Calu3 (cell line): ENCODE data around the gene FIG4. TPM values are rescaled to one million over a fixed set of nuclear protein-coding genes. Genes with fewer than 3 reads are reported as not detected.

Experiments
- BruUV-seq: library from RNA; stranded (reverse); fragments of 400-500 nt; replicated peaks from 2 replicates; lab custom pipeline; 2021; lab: Mats Ljungman, UMichigan
- CTCF ChIA-PET: fragments of 300-600 bp; sonication (Branson Sonifier 250); formaldehyde crosslinking; loops from one replicate; lab custom pipeline; 2022; ENCODE audit warnings: antibody characterized with exemption; lab: Charles Lee
- DNase-seq: peaks from one replicate; pipeline ENCODE4 v3.0.0; 2022
- H3K27ac Mint-ChIP-seq: one replicate; pipeline ENCODE4 v1.8.0; 2022; ENCODE audit warnings: mixed read lengths; ENCODE audit not compliant: unreplicated experiment
- H3K27me3 Mint-ChIP-seq: one replicate; pipeline ENCODE4 v1.8.0; 2022; ENCODE audit warnings: mixed read lengths; ENCODE audit not compliant: unreplicated experiment
- H3K36me3 Mint-ChIP-seq: one replicate; pipeline ENCODE4 v1.8.0; 2022; ENCODE audit warnings: mild to moderate bottlenecking, moderate library complexity, mixed read lengths; ENCODE audit not compliant: insufficient read depth, unreplicated experiment
- H3K4me1 Mint-ChIP-seq: one replicate; pipeline ENCODE4 v1.8.0; 2022; ENCODE audit warnings: mild to moderate bottlenecking, low read depth, mixed read lengths; ENCODE audit not compliant: unreplicated experiment
- H3K4me3 Mint-ChIP-seq: one replicate; pipeline ENCODE4 v1.8.0; 2022; ENCODE audit warnings: mild to moderate bottlenecking, low read depth, moderate library complexity, mixed read lengths; ENCODE audit not compliant: unreplicated experiment
- H3K9me3 Mint-ChIP-seq: one replicate; pipeline ENCODE4 v1.8.0; 2022; ENCODE audit warnings: low read depth, mixed read lengths; ENCODE audit not compliant: unreplicated experiment
- CTCF ChIP-seq: fragments of 200-600 bp; IDR thresholded peaks from one replicate; pipeline ENCODE4 v1.8.0; 2022; ENCODE audit warnings: antibody characterized with exemption; ENCODE audit not compliant: unreplicated experiment
- intact Hi-C: fragments of 100-400 bp; cut with micrococcal nuclease; formaldehyde crosslinking; loops from one replicate; pipeline ENCODE4 v1.10.0; 2022; ENCODE audit not compliant: unreplicated experiment
- total RNA-seq: library from RNA; stranded (reverse); gene quantifications from 2 replicates; pipeline ENCODE4 v1.2.3, GENCODE V29; 2022

The FIG4 gene
- total RNA-seq, 1 experiment from 2014 or later, result 14.7 TPM

- intact Hi-C loops, result no loop called here
- DNase-seq, result no peak
- no TSS peak for BruUV-seq
- CTCF ChIA-PET, result no interaction called here
- no peaks in the 10 kb centered on the region for H3K27me3 Mint-ChIP-seq
- H3K4me1 Mint-ChIP-seq, result peaks cover 30% of the 10 kb centered on the region
- no peaks in the 10 kb centered on the region for H3K36me3 Mint-ChIP-seq
- no peak overlapping the region for H3K27ac Mint-ChIP-seq
- TF ChIP-seq CTCF, result no peak
- H3K4me3 Mint-ChIP-seq, result no peak overlapping the region
- peaks cover under 1% of the 10 kb centered on the region for H3K9me3 Mint-ChIP-seq
Measured at GRCh38 chr6:109762166-109762565, 71.1 kb downstream of the FIG4 start.

DNA sequence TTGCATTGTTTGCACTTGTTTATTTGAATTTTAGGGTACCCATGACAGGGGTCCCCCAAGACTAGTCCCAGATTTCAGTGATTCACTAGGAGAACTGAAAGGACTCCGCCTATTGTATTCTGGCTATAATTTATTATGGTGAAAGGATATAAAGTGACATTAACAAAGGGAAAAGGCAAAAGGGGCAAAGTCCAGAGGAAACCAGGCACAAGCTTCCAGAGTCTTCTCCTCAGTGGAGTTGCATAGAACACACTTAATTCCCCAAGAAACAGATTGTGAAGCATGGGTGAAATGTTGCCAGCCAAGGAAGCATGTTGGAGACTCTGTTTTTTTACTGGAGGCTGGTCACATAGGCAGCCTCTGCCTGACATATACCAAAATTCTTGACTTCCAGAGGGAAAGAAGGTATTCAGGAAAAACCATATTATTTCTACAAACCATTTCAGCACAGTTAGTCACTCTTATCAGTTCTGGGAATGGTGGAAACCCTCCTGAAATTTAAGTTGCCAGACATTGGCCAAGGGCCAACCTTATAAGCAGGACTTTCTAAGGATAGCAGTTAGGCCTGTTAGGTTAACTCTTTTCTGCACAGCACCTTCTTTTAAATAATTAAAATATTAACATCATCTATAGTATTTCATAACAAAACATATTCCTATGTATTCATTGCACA is 71.8 kb downstream of the FIG4 start:
- no peaks in the 10 kb centered on the region for H3K27me3 Mint-ChIP-seq
- no peak overlapping the region for H3K4me3 Mint-ChIP-seq
- DNase-seq, result no peak
- H3K4me1 Mint-ChIP-seq, result peaks cover 30% of the 10 kb centered on the region
- BruUV-seq, result no TSS peak
- peak overlapping the region; percentile 20 for H3K27ac Mint-ChIP-seq
- TF ChIP-seq CTCF, result no peak
- no peaks in the 10 kb centered on the region for H3K36me3 Mint-ChIP-seq
- intact Hi-C loops, result no loop called here
- H3K9me3 Mint-ChIP-seq, result no peaks in the 10 kb centered on the region
- CTCF ChIA-PET, result no interaction called here

- no peak for DNase-seq
- no peaks in the 10 kb centered on the region for H3K27me3 Mint-ChIP-seq
- no peak overlapping the region for H3K4me3 Mint-ChIP-seq
- no peaks in the 10 kb centered on the region for H3K36me3 Mint-ChIP-seq
- no TSS peak for BruUV-seq
- TF ChIP-seq CTCF, result no peak
- peaks cover 11% of the 10 kb centered on the region for H3K4me1 Mint-ChIP-seq
- no peaks in the 10 kb centered on the region for H3K9me3 Mint-ChIP-seq
- H3K27ac Mint-ChIP-seq, result no peak overlapping the region
- intact Hi-C loops, result no loop called here
- CTCF ChIA-PET, result no interaction called here
Measured at GRCh38 chr6:109766167-109766566, 75.1 kb downstream of the FIG4 start.

DNA sequence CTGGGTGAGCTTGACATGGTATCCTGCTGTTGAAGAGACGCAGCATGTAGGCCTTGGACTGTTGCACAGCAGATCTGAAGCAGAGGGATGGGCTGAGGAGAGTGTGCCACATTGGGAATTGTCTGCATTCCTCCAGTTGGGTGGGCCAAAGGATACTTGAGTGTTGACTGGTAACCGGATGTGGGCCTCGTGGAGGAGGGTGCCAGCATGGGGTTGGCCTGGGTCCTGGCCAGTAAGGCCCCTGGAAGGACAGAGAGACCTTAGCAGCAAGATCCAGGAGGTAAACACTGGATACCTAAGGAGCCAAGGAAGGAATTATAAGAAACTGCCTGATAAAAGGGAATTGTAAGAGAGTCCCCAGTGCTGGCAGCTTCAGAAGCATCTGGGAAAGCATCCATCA is 76.9 kb downstream of the FIG4 start:
- Mint-ChIP-seq H3K4me1 (peaks cover 24% of the 10 kb centered on the region), H3K9me3 (peaks cover 4% of the 10 kb centered on the region), H3K36me3 (peaks cover 5% of the 10 kb centered on the region), H3K4me3 (no peak overlapping the region), H3K27ac (no peak overlapping the region), H3K27me3 (no peaks in the 10 kb centered on the region)
- no peak for DNase-seq
- no TSS peak for BruUV-seq
- CTCF ChIA-PET, result no interaction called here
- intact Hi-C loops, result no loop called here
- TF ChIP-seq CTCF, result no peak
